Mucosa of descending colon (tissue), 3 donors: ENCODE data around the gene MED12L. TPM values are rescaled to one million over a fixed set of nuclear protein-coding genes. Genes with fewer than 3 reads are reported as not detected.

ENCODE experiments used
- ATAC-seq: fragments of 200-7000 bp; cut with Tn5 transposase; one replicate; pipeline ENCODE4 v1.9.1; 2020; ENCODE audit warnings: mild to moderate bottlenecking, moderate library complexity
- DNase-seq, 3 donors: peaks; one replicate each; pipeline ENCODE4 v3.0.0-alpha.2; 2020
- H3K36me3 ChIP-seq: fragments of 200-600 bp; one replicate; pipeline ENCODE4 v1.8.0; 2021; ENCODE audit warnings: low read depth, mild to moderate bottlenecking
- H3K4me1 ChIP-seq: fragments of 200-600 bp; one replicate; pipeline ENCODE4 v1.8.0; 2021; ENCODE audit warnings: low read depth, mild to moderate bottlenecking
- H3K4me3 ChIP-seq: fragments of 200-600 bp; one replicate; pipeline ENCODE4 v1.8.0; 2021; ENCODE audit warnings: mild to moderate bottlenecking
- H3K9me3 ChIP-seq: fragments of 200-600 bp; one replicate; pipeline ENCODE4 v1.8.0; 2021; ENCODE audit warnings: mild to moderate bottlenecking
- CTCF ChIP-seq: fragments of 200-600 bp; IDR thresholded peaks from one replicate; pipeline ENCODE4 v1.8.0; 2022; ENCODE audit warnings: antibody characterized with exemption, mild to moderate bottlenecking
- intact Hi-C, 2 donors: fragments of 100-400 bp; cut with DNase I in 1 of 2; cut with micrococcal nuclease in 1 of 2; formaldehyde crosslinking; loops; one replicate each; pipeline versions ENCODE4 v1.11.0 to v1.11.1; 2022; cut with DNase I, micrococcal nuclease
- total RNA-seq, 3 donors: library from RNA; stranded (reverse); fragmentation: NEBNext Ultra II Directional in 2 of 3; extraction: Animal tissue kit (Norgen Biotek cat#: 25700) in 2 of 3; gene quantifications; one replicate each; pipeline versions ENCODE4 v1.2.1 to v1.2.4, GENCODE V29; 2021 to 2023
- donor health status: DM: no; HTN: no; CAD: no; lungs with moderate emphysema.
- donor health status: DM: no; HTN: no; CAD: no.
- donor health status: DM: no; HTN: yes; CAD: no.

The MED12L gene
- total RNA-seq, 3 donors from 2014 or later = 0.39 to 2.4 (median 0.55) TPM

GRCh38 chr3:151318313-151318712, 232.8 kb downstream of the MED12L start:
- Histone ChIP-seq H3K9me3 (no peaks in the 10 kb centered on the region), H3K36me3 (no peaks in the 10 kb centered on the region), H3K4me1 (no peaks in the 10 kb centered on the region), H3K4me3 (no peak overlapping the region)
- DNase-seq (no peak), ATAC-seq (no peak)
- TF ChIP-seq CTCF = no peak
- intact Hi-C loops = no loop called here

GRCh38 chr3:151318991-151319390, 233.5 kb downstream of the MED12L start:
- H3K9me3 ChIP-seq = no peaks in the 10 kb centered on the region
- H3K36me3 ChIP-seq = no peaks in the 10 kb centered on the region
- intact Hi-C loops = no loop called here
- H3K4me3 ChIP-seq = no peak overlapping the region
- DNase-seq (no peak), ATAC-seq (no peak)
- H3K4me1 ChIP-seq = no peaks in the 10 kb centered on the region
- TF ChIP-seq CTCF = no peak

GRCh38 chr3:151319628-151320027, 234.2 kb downstream of the MED12L start:
- Histone ChIP-seq H3K4me1 (no peaks in the 10 kb centered on the region), H3K4me3 (no peak overlapping the region), H3K9me3 (no peaks in the 10 kb centered on the region), H3K36me3 (no peaks in the 10 kb centered on the region)
- DNase-seq (no peak), ATAC-seq (no peak)
- no peak for TF ChIP-seq CTCF
- intact Hi-C loops = no loop called here

GRCh38 chr3:151320131-151320530, 234.7 kb downstream of the MED12L start:
- H3K36me3 ChIP-seq = no peaks in the 10 kb centered on the region
- H3K4me1 ChIP-seq = no peaks in the 10 kb centered on the region
- DNase-seq (no peak), ATAC-seq (no peak)
- no peak for TF ChIP-seq CTCF
- intact Hi-C loops = no loop called here
- H3K4me3 ChIP-seq = no peak overlapping the region
- H3K9me3 ChIP-seq = no peaks in the 10 kb centered on the region

- ATAC-seq = no peak
- Histone ChIP-seq H3K9me3 (no peaks in the 10 kb centered on the region), H3K36me3 (no peaks in the 10 kb centered on the region), H3K4me1 (no peaks in the 10 kb centered on the region), H3K4me3 (no peak overlapping the region)
- intact Hi-C loops = no loop called here
- no peak for DNase-seq
- TF ChIP-seq CTCF = no peak
Observed at GRCh38 chr3:151321526-151321925, 236.1 kb downstream of the MED12L start.

GRCh38 chr3:151322511-151322910, 237.0 kb downstream of the MED12L start:
- DNase-seq (no peak), ATAC-seq (no peak)
- Histone ChIP-seq H3K4me1 (no peaks in the 10 kb centered on the region), H3K4me3 (no peak overlapping the region), H3K9me3 (no peaks in the 10 kb centered on the region), H3K36me3 (no peaks in the 10 kb centered on the region)
- TF ChIP-seq CTCF = no peak
- intact Hi-C loops = no loop called here
